ENCODE results near the gene BCAT1.
"Not testable (repeated sequence)": the region's sequence is repeated elsewhere in the genome, so short reads cannot be mapped to it uniquely, and the experiment has no call there.

Gene BCAT1

DNA sequence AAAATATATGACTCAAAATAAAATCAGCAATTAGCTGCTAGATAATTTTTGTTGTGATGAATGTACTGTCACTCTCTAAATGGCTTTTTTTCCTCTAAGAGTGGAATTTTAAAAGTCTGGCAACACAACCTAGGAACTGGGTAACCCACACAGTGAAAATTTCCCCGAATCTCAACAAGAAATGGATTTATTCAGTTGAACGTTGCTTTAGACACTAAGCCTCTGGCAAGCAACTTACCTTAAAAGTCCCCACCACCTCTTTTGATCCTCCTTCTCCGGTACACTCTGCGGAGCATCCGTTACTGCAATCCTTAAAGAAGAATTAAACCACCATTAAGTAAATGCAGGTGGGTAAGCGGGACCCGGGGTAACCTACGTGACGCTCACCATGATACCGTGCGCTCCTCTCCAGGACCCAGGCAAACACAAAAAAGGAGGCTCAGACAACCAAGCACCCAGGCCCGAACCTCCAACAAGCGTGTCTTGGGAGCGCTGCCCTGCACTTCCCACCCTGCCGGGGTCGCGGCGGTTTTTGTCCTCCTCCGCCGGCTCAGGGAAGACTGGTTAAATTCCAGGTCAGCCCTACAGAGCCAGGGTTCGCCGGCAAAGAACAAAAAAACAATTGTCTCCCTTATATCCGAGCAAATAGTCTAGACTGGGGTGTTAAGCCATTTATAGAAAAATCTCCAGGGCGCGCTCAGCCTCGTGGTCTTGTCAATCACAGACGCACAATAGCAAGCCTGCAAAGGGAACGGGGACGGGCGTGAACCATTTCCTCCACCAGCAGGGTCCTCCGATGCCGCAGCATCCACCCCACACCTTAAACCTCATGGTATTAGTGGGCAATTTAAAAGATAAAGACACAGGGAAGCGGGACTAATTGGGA lies 47.1 kb downstream of the BCAT1 start:
- no peak for DNase-seq (ENCODE audit: low spot score)

DNA sequence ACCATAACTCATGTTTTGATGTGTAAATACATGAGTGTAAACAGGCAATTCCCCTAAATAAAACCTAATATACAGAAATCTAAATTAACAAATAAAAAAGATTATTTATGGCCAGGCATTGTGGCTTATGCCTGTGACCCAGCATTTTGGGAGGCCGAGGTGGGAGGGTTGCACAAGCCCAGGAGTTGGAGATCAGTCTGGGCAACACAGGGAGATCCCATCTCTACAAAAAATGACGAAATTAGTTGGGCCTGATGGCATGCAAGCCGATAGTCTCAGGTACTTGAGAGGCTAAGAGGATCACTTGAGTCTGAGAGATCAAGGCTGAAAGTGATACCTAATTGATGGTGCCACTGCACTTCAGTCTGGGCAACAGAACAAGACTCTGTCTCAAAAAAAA lies 48.7 kb downstream of the BCAT1 start:
- DNase-seq (ENCODE audit: low spot score): no peak

DNA sequence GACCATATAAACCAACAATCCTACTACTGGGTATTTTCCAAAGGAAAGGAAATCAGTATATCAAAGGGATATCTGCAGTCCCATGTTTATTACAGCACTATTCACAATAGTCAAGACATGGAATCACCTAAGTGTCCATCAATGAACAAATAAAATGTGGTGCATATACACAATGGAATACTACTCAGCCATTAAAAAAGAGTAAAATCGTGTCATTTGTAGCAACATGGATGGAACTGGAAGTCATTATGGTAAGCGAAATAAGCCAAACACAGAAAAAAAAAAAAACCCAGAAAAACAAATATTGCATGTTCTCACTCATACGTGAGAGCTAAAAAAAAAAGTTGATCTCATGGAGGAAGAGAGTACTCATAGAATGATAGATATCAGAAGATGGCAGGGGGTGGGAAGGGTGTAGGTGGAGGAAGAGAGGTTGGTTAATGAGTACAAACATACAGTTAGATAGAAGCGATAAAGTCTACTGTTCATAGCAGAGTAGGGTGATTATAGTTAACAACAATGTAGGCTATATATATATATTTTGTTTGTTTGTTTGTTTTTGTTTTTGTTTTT lies 49.3 kb downstream of the BCAT1 start:
- no peak for DNase-seq (ENCODE audit: low spot score)

DNA sequence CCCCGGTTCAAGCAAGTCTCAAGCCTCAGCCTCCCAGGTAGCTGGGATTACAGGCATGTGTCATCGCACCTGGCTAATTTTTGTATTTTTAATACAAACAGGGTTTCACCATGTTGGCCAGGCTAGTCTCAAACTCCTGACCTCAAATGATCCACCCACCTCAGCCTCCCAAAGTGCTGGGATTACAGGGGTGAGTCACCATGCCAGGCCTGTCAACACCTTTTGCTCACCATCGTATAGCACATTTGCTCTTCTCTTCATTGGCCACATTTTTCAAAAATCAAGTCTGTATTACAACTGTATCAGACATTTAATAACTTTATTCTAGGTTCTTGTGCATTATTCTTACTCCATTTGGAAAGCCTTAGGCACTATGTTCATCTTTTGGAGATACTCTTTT lies 50.3 kb downstream of the BCAT1 start:
- no peak for DNase-seq (ENCODE audit: low spot score)

DNA sequence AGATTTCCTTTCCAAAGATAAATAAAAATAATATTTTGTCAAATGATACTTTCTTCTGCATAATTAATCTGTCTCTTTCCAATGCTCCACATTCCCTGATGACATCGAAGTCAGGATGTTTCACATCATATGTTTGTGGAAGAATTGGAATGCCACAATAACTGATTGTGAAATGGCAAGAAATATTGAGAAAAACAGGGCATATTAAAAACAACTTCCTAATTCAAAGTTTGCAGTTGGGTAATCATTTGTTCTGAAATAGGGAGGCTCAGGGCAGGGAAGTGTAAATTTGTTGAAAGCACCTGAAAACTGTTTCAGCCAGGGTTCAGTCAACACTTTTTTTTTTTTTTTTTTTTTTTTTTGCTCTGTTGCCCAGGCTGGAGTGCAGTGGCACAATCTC lies 50.7 kb downstream of the BCAT1 start:
- no peak for DNase-seq (ENCODE audit: low spot score)

DNA sequence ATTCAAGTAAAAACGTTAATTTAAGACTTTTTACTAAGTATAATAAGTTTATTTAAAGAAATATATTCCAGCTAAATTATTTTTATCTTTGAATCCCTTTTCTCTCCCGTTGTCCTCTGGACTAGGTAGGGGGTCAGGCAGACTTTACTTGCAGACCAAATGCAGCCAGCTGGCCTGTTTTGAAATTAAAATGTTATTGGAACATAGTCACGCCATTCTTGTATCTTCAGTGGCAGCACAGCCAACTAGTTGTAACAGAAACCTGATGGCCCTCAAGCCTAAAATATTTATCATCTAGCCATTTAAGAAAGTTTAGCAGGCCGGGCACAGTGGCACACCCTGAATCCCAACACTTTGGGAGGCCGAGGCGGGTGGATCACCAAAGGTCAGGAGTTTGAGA lies 52.7 kb downstream of the BCAT1 start:
- no peak for DNase-seq (ENCODE audit: low spot score)

DNA sequence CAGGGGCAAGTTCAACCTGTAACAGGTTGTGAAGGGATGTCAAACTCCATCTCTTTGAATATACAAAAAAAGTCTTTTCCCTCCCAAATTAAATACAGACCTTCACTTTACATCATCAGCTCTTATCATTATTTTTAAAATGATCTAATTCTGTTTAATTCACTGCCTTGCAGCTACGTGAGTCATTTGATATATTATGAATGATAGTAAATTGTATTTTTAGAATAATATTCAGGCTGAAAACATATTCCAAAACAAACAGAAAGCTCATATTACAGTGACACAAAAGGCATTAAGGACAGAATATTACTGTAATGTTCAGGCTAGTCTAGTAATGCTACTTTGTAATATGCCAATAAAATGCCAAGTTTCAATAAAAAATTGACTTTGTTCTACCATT lies 53.3 kb downstream of the BCAT1 start:
- no peak for DNase-seq (ENCODE audit: low spot score)

DNA sequence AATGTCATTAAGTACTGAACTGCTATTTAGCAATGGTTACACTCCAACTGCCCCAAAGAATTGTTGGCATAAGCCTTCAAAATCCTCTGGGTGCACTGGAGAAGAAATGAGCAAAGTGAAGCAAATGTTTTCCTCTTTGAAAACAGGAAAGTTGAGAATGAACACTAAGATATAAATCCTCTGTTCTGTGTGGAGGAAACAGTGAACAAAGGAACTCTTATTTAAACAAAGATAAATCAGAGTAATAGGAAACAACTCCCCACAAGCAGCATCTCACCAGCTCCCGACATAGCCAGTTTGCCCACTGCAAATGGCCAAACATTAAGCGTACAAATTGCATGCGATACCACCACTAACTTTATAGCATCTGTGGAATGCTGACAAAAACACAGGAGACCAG lies 54.0 kb downstream of the BCAT1 start:
- DNase-seq (ENCODE audit: low spot score): no peak

DNA sequence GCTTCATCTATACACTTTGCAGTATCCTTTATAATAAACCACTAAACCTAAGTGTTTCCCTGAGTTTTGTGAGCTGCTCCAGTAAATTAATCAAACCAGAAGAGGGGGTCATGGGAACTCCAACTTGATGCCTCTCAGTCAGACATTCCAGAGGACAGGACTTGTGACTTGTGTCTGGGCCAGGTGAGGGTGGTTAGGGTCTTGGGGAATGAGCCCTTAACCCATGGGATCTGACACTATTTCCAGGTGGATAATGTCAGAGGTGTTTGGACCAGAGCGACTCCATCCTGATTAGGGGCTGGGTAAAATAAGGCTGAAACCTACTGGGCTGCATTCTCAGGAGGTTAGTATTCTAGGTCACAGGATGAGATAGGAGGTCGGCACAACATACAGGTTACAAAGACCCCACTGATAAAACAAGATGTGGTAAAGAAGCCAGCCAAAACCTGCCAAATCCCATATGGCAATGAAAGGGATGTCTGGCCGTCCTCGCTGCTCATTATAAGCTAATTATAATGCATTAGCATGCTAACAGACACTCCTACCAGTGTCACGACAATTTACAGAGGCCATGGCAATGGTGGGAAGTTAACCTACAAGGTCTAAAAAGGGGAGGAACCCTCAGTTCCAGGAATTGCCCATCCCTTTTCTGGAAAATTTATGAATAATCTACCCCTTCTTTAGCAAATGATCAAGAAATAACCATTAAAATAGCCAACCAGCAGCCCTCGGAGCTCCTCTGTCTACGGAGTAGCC lies 58.7 kb downstream of the BCAT1 start:
- no peak for DNase-seq (ENCODE audit: low spot score)

DNA sequence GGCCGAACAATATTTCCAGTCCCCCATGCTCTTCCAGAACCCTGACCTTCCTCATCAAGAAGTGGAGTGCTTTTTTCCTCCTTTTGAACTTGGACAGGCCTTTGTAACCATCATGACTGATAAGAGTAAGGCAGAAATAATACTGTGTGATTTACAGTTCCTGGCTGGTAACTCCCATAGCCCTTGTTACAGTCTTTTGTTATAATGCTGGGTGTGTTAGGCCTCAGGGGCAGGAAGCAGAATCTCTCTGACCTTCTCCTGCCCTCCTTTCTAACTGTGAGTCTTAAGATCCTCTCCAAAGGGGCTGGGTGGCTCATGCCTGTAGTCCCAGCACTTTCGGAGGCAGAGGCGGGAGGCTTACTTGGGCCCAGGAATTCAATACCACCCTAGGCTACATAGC lies 59.5 kb downstream of the BCAT1 start:
- no peak for DNase-seq (ENCODE audit: low spot score)

DNA sequence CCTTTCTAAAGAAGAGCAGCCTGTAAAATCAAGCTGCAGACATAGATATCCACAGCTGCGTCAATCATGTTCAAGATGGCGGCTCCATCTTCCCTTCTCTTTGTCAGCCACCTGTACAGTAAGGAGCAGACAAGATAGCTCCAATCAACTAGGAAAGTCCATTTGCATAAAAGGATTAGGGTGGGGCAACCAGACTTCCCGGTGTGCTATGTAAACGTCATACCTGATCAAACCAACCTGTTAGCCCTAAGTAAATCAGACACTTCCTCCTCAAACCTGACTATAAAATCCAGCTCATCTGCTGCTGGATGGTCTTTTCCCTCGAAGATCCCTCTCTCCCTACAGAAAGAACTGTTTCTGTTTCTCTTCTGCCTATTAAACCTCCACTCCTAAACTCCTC lies 60.1 kb downstream of the BCAT1 start:
- no peak for DNase-seq (ENCODE audit: low spot score)

DNA sequence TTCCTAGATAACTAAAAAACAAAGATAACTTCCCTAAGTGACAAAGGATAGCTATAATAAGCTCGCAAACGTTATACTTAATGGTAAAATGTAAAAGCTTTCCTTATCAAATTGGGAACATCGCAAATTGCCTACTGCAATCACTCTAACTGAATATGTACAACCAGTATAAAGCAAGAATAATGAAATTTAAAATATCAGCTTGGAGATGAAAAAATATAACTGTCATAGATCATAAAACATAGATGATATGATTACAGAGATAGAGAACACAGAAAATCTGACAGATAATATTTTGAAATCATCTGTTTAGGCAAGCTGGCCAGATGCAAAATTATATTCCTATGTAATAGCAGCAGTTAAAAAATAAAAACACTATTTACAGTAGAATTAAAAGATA lies 64.0 kb downstream of the BCAT1 start:
- DNase-seq (ENCODE audit: low spot score): no peak

DNA sequence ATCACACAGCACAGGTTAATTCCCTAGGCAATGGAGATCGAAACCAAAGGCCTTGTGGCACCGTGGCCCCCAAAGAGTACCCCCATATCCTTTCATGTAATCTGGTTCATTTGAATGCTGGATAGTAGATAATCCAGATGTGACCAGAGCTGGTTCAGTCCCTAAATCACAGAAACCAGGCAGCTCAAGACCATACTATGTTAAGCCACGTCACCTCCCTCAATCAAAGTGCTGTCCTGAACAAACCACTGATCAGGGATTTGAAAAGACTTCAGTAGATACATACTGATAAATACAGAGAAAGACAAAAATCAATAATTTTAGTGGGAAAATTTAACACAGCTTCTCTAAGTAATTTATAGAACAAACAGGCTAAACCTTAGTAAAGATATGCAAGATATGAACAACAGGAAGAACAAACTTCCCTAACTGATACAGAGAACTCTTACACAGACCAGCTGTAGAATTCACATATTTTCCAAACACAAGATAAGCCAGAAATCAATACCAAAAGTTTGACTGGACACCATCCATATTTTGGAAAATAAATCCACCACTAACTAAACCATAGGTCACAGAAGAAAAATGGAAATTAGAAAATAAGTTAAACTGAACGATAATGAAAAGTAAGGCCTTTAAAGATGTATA lies 67.1 kb downstream of the BCAT1 start:
- DNase-seq (ENCODE audit: low spot score): no peak

DNA sequence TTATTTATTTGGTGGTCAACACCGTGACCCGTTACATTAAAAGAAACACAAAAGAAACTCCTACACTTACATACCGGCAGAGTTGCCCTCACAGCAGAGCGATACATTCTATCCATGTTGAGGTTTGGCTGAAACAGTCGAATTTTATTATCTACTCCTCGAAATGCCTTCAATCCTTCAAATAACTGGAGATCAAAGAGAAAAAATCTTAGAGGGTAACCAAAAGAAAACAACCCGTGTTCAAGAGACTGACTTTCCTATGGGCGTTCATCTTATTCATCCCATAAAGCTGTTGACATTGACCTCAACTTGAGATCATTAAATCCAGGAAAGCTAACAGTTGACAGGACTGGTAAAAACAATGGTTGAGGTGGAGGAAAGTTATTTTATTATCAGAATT lies 67.7 kb downstream of the BCAT1 start:
- no peak for DNase-seq (ENCODE audit: low spot score)

DNA sequence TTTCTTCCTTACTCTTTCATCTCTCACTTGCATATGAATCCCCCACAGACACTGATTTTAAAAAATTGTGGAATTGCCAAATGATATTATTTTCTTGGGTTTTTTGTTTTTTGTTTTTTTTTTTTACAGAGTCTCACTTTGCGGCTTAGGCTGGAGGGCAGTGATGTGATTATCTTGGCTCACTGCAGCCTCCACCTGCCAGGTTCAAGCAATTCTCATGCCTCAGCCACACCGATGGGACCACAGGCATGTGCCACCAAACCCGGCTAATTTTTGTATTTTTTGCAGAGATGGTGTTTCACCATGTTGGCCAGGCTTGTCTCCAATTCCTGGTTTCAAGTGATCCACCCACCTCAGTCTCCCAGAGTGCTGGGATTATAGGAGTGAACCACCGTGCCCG lies 68.2 kb downstream of the BCAT1 start:
- DNase-seq (ENCODE audit: low spot score): no peak

DNA sequence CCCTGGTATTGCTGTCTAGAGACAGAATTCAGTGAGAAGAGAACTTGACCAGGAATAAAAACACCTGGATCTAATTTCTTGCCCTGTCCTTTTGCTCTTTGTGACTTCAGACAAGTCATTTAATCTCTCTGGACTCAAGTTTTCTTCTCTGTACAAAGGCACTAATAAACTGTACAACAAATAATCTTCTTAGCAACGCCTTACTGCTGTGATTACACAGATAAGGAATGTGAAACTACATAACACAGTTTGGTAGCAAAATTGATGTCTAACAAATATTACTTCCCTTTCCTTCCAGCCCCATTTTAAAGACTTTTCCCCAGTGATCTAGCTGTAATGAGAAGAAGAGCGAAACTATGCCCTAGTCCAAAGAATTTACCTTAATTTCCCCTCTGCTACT lies 69.3 kb downstream of the BCAT1 start:
- no peak for DNase-seq (ENCODE audit: low spot score)

DNA sequence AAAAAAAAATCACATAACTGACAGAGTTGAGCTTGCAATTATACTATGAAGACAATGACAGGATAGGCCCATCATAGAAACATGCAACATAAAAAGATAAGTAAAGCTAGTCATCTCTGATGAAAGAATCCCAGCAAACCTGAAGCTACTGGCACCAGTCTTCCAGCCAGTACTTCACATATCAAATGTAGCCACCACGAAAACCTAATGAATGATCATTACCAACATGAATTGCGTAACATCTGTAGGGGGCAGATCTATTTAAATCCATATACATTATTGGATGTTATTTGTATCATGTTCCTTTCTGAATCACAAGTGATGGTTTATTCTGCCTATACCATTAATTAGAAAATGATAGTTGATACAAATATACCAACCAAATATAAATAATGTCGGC lies 73.9 kb downstream of the BCAT1 start:
- no peak for DNase-seq (ENCODE audit: low spot score)

DNA sequence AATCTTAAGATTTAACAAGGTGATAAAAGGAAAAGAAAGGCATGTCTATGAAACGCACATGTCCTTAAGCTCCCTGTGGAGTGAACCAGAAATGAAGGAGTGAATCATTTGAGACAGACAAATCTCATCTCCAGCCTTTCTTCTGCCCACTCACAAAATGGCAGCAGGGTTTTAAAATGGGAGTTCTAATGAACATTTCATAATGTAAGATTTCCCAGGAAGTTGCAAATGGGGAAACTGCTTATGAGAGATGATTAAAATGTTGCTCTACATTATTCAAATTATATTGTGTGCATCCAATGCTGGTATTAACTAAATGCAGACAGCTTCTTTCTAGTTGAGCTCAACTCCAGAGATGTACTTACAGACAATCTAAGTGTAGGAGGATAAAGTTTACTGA lies 76.7 kb downstream of the BCAT1 start:
- DNase-seq (ENCODE audit: low spot score): no peak

DNA sequence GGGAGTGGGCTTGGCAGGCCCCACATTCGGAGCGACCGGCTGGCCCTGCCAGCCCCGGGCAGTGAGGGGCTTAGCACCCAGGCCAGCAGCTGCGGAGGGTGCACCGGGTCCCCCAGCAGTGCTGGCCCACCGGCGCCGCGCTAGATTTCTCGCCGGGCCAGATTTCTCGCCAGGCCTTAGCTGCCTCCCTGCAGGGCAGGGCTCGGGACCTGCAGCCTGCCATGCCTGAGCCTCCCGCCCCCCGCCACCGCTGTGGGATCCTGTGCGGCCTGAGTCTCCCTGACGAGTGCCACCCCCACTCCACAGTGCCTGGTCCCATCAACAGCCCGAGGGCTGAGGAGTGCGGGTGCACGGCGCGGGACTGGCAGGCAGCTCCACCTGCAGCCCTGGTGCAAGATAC lies 82.8 kb downstream of the BCAT1 start:
- not testable (repeated sequence) for DNase-seq (ENCODE audit: low spot score)

DNA sequence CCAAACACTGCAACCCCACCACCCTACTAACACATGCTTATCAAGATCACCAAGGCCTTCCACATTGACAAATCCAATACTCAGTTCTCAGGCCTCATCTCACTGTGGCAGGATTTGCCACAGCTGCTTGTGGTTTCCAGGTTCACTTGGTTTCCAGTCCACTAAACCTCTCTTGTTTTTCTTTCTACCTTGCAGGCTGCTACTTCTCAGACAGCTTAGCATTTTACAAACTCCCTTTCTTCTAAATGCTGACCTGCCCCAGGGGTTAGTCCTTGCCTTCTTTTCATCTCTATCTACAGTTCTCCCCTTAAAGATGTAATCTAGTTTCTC lies 84.1 kb downstream of the BCAT1 start:
- DNase-seq (ENCODE audit: low spot score): no peak

DNA sequence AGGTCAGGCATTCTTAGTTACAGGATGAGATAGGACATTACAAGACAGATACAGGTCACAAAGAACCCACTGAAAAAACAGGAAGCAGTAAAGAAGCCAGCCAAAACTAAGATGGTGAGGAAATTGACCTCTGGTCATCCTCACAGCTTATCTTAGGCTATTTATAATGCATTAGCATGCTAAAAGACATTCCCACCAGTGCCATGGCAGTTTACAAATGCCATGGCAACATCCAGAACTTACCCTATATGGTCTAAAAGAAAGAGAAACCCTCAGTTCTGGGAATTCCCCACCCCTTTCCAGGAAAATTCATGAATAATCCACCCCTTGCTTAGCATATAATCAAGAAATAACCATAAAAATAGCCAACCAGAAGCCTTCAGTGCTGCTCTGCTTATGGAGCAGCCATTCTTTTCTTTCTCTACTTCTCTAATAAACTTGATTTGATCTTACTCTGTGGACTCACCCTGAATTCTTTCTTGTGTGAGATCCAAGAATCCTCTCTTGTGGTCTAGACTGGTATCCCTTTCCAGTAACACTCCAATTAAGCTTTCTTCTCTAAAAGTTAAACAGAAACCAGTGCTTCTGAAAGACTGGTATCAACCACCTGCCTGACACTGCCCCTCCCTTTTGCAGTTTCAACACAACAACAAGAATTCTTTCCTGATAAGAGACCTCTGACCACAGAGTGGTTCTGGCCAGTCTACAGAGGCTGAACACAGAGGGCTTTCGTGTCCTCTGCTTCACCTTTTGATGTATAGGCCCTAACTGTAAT lies 86.9 kb downstream of the BCAT1 start:
- no peak for DNase-seq (ENCODE audit: low spot score)

DNA sequence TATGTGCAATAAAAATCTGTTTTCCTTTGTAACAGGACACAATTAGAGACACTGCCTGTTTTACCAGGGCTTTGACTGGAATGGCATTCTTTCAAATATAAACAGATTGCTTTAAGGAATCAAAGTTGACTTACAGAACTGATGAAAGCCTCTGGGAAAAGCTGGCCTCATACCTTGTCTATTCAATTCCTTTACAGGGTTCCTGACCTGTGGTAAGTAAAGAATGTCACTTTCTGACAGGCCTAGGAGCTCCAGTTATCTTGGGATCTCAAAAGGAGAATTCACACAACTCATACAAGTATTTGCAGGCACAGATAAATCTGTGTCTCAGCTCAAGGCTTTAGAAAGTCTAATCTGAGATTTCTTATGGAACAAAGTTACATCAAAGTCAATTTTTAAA lies 88.4 kb downstream of the BCAT1 start:
- DNase-seq (ENCODE audit: low spot score): no peak

All from HuH-7 (cell line).